Measurements from ENCODE around the gene DGAT2. TPM values are rescaled to one million over a fixed set of nuclear protein-coding genes. Genes with fewer than 3 reads are reported as not detected.

Gene DGAT2
- total RNA-seq, 4 donors from 2014 or later, result 22.9 to 194 (median 52.8) TPM

DNA sequence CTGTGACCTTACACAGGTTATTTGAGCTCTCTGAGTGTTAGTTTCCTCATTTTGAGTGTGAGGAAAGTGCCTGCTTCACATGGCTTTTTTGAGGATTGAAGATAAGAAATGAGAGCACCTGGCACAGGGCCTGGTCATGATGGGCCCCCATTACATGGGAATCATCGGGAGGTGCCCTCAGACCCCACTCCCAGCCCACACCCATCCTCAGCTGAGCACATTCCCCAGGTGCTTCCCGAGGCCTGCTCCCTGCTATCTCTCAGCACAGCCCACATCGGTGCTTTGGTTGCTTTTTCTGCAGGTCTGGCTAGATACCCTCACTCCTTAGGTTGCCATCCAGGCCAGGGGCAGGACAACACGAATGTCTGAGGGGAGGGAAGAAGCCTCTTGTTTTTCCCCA lies 16.6 kb downstream of the DGAT2 start:
- Histone ChIP-seq H3K27ac (no peak overlapping the region), H3K4me3 (no peak overlapping the region), H3K36me3 (no peaks in the 10 kb centered on the region), H3K9me3 (no peaks in the 10 kb centered on the region), H3K4me1 (no peaks in the 10 kb centered on the region), H3K27me3 (no peaks in the 10 kb centered on the region)
- TF ChIP-seq POLR2A (IDR thresholded peaks at IDR 0.05) (no peak), EP300 (IDR thresholded peaks at IDR 0.05) (no peak)
- TF ChIP-seq, protein P1, sequence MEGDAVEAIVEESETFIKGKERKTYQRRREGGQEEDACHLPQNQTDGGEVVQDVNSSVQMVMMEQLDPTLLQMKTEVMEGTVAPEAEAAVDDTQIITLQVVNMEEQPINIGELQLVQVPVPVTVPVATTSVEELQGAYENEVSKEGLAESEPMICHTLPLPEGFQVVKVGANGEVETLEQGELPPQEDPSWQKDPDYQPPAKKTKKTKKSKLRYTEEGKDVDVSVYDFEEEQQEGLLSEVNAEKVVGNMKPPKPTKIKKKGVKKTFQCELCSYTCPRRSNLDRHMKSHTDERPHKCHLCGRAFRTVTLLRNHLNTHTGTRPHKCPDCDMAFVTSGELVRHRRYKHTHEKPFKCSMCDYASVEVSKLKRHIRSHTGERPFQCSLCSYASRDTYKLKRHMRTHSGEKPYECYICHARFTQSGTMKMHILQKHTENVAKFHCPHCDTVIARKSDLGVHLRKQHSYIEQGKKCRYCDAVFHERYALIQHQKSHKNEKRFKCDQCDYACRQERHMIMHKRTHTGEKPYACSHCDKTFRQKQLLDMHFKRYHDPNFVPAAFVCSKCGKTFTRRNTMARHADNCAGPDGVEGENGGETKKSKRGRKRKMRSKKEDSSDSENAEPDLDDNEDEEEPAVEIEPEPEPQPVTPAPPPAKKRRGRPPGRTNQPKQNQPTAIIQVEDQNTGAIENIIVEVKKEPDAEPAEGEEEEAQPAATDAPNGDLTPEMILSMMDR (IDR thresholded peaks at IDR 0.05), result no peak
- DNase-seq (ENCODE audit: low spot score in 2 of 2), result no peak
- WGBS, 2 donors, result 74 to 86% methylated on average over 4 of the region's 4 CpGs

DNA sequence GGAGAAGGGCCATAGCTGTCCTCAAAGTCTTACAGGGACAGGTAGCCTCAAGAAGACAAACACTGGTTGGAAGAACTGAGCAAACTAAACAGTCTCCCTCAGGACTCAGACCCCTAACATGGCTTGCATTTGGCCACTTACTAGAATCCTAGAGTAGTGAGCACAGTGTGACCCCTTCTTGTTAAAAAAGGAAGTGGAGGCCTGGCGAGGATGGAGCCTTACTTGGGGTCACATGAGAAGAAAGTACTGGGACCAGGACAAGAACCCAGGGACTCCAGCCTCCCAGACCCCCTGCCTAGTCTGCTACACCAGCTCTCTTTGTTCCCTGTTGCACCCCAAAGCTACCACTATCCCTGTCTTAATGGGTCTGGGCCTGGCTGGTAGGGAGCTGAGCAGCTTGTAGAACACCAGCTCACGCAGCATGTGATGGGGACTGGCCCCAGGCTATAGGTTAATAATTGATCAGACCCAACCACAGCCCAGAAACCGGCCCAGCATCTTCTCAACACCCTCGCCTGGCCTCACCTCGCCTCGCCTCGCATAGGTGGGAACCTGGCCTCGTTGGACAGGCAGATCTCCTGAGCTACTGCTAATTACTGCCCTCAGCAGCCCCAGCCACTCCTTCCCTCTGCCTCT lies 17.6 kb downstream of the DGAT2 start:
- H3K27ac ChIP-seq, result no peak overlapping the region
- H3K36me3 ChIP-seq, result no peaks in the 10 kb centered on the region
- 82 to 83% methylated on average over 8 of the region's 8 CpGs for WGBS, 2 donors
- H3K4me1 ChIP-seq, result no peaks in the 10 kb centered on the region
- no peaks in the 10 kb centered on the region for H3K27me3 ChIP-seq
- no peaks in the 10 kb centered on the region for H3K9me3 ChIP-seq
- DNase-seq (ENCODE audit: low spot score in 2 of 2), result no peak
- TF ChIP-seq EP300 (IDR thresholded peaks at IDR 0.05) (no peak), POLR2A (IDR thresholded peaks at IDR 0.05) (no peak)
- TF ChIP-seq, protein P1 (IDR thresholded peaks at IDR 0.05), result no peak
- no peak overlapping the region for H3K4me3 ChIP-seq

DNA sequence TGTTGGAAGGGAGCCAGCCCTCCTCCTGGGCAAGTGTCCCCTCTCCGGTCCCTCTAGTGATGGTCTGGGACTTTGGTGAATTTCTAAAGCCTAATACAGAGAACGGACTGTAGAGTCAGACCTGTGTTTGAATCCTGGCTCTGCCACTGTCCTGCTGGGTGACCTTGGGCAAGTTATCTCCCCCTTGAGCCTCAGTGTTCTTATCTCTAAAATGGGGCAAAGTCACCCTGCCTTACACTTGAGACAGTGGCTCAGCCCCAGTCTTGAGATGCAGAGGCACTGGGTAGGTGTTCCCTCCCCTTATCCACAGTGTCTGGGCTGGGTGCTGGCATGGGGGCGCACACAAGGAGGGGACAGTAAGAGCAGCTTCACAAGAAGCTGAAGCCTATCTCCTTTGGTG lies 20.9 kb downstream of the DGAT2 start:
- DNase-seq (ENCODE audit: low spot score in 2 of 2), result no peak
- WGBS, 2 donors, result 89 to 94% methylated on average over 2 to 3 of the region's 3 CpGs
- Histone ChIP-seq H3K4me1 (no peaks in the 10 kb centered on the region), H3K36me3 (no peaks in the 10 kb centered on the region), H3K9me3 (no peaks in the 10 kb centered on the region), H3K27me3 (no peaks in the 10 kb centered on the region), H3K27ac (no peak overlapping the region), H3K4me3 (no peak overlapping the region)
- no peak for TF ChIP-seq POLR2A (IDR thresholded peaks at IDR 0.05)
- TF ChIP-seq, protein P1 (IDR thresholded peaks at IDR 0.05), result no peak
- TF ChIP-seq EP300 (IDR thresholded peaks at IDR 0.05), result no peak

DNA sequence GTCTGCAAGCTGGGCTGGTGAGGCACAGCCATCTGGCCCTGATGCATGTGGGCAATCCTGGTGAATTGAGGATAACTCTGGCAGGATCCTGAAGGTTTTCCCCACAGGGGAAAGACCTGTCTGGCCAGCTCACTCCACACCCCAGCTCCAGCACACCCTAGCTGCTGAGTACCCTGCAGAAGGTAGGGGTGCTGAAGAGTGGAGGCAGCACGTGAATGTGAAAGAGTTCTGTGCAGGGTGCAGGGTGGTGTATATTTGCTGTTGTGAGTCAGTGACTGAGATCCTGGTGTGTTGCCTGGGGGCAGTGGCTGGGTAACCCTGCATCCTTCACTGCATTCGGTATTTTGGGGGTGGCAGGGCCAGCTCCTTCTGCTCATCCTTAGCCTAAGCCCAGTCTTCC lies 22.4 kb downstream of the DGAT2 start:
- H3K27me3 ChIP-seq, result no peaks in the 10 kb centered on the region
- H3K36me3 ChIP-seq, result no peaks in the 10 kb centered on the region
- DNase-seq (ENCODE audit: low spot score in 2 of 2), result no peak
- H3K27ac ChIP-seq, result no peak overlapping the region
- TF ChIP-seq EP300 (IDR thresholded peaks at IDR 0.05), result no peak
- TF ChIP-seq POLR2A (IDR thresholded peaks at IDR 0.05), result no peak
- TF ChIP-seq, protein P1 (IDR thresholded peaks at IDR 0.05), result no peak
- no peak overlapping the region for H3K4me3 ChIP-seq
- no peaks in the 10 kb centered on the region for H3K4me1 ChIP-seq
- WGBS, 2 donors, result 71% methylated on average over 2 of the region's 2 CpGs
- no peaks in the 10 kb centered on the region for H3K9me3 ChIP-seq

DNA sequence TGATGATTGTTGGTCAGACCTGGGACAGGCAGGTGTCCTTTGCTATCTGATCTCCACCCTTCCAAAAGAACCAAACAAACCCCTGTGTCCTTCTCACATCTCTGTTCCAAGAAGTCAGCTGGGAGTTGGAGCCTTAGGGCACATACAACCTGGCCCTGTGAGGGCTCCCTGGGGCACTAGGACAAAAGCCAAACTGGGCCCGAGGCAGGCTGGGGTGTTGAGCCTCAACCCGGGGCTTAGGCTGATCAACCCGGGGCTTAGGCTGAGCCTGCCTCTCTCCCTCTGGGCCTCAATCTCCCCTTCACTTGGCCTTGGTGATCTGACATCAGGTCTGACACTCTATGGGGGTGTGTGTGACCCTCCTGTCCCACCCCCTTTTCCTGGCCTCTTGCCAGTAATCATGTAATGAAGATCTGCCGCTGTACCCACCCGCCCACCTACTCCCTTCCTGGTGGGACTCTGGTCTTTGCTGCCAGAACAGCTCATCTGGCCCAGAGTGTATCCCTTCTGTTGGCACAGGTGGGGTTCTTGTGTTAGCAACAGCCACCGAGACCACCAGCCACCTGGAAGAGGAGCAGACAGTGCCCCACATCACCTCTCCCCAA lies 23.7 kb downstream of the DGAT2 start:
- Histone ChIP-seq H3K4me1 (no peaks in the 10 kb centered on the region), H3K4me3 (no peak overlapping the region), H3K36me3 (no peaks in the 10 kb centered on the region), H3K27ac (no peak overlapping the region), H3K27me3 (no peaks in the 10 kb centered on the region), H3K9me3 (no peaks in the 10 kb centered on the region)
- 79 to 83% methylated on average over 6 of the region's 6 CpGs for WGBS, 2 donors
- TF ChIP-seq EP300 (IDR thresholded peaks at IDR 0.05) (no peak), POLR2A (IDR thresholded peaks at IDR 0.05) (no peak)
- TF ChIP-seq, protein P1 (IDR thresholded peaks at IDR 0.05), result no peak
- no peak for DNase-seq (ENCODE audit: low spot score in 2 of 2)
